ENCODE measurements around the gene TTC14.

TTC14 gene

DNA sequence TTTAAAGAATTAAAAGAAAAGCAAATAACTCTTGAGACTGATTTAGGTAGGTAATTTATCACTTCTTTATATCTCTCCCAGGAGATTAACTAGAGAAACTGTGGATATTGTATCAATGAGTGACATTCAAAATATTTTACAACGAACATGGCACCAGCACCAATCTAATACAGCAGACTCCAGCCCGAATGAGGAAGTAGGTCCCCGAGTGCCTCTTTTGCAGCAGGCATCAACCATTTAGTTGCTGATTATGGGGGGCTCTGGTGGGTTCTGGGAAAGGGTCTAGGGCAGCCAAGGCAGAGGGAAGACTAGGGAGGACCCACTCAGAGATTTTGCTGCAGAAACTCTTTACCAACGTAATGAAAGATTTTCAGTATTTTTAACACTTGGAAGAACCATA is 31.7 kb upstream of the TTC14 start:
- Histone ChIP-seq H3K27me3 (ENCODE audit: insufficient read depth, poor library complexity, severe bottlenecking) (no peaks in the 10 kb centered on the region), H3K27ac (replicated peaks) (peak overlapping the region; percentile 43), H3K4me3 (replicated peaks; ENCODE audit: insufficient read depth, low read length) (no peak overlapping the region)
- DNase-seq (ENCODE audit: low read depth in 1 of 2, low spot score in 1 of 2) = peak in 1 of 2 experiments; percentile 55
- TF ChIP-seq SPI1 (IDR thresholded peaks at IDR 0.05; ENCODE audit: borderline replicate concordance, low read depth) = peak; percentile 46; the same call in 1 of the 2 replicates
- TF ChIP-seq, protein P1, sequence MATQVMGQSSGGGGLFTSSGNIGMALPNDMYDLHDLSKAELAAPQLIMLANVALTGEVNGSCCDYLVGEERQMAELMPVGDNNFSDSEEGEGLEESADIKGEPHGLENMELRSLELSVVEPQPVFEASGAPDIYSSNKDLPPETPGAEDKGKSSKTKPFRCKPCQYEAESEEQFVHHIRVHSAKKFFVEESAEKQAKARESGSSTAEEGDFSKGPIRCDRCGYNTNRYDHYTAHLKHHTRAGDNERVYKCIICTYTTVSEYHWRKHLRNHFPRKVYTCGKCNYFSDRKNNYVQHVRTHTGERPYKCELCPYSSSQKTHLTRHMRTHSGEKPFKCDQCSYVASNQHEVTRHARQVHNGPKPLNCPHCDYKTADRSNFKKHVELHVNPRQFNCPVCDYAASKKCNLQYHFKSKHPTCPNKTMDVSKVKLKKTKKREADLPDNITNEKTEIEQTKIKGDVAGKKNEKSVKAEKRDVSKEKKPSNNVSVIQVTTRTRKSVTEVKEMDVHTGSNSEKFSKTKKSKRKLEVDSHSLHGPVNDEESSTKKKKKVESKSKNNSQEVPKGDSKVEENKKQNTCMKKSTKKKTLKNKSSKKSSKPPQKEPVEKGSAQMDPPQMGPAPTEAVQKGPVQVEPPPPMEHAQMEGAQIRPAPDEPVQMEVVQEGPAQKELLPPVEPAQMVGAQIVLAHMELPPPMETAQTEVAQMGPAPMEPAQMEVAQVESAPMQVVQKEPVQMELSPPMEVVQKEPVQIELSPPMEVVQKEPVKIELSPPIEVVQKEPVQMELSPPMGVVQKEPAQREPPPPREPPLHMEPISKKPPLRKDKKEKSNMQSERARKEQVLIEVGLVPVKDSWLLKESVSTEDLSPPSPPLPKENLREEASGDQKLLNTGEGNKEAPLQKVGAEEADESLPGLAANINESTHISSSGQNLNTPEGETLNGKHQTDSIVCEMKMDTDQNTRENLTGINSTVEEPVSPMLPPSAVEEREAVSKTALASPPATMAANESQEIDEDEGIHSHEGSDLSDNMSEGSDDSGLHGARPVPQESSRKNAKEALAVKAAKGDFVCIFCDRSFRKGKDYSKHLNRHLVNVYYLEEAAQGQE (IDR thresholded peaks at IDR 0.05; ENCODE audit: insufficient replicate concordance, low read depth) = no peak

DNA sequence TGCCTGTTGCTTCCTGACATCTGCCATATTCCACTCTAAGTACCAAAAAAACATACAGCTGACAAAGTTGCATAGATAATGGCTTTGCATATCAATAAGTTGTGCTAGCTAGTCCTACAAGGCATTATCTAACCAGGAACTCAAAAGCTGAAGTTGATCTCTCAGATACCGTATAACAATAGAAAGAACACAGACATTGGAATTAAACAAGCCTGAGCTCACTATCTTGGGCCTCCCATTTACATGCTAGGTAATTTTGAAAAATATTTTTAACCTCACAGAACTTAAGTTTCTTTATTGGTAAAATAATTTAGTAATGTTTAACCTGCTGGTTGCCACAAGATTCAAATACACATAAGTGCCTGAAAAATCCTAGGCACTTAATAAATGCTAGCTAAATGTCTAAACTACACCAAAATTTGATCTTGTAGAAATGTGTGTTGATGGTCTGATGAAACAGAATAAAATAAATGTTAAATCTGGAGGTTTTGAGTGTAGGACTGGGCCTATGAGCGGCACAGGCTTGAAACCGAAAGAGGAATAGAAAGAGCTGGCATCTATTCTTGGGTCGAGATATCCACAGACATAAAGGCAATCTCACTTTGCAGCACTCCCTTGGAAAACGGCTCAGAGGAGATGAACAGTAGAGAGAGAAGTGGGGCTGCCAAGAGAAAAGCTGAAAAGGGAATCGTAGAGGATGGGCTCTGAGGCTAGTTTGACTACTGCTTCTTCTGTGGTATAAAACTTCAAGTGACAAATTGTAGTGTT is 29.9 kb upstream of the TTC14 start:
- no peak overlapping the region for H3K27ac ChIP-seq (replicated peaks)
- no peaks in the 10 kb centered on the region for H3K27me3 ChIP-seq (ENCODE audit: insufficient read depth, poor library complexity, severe bottlenecking)
- TF ChIP-seq, protein P1 (IDR thresholded peaks at IDR 0.05; ENCODE audit: insufficient replicate concordance, low read depth) = no peak
- TF ChIP-seq POLR2AphosphoS5 (IDR thresholded peaks at IDR 0.05; ENCODE audit: low read depth) (no peak), SPI1 (IDR thresholded peaks at IDR 0.05; ENCODE audit: borderline replicate concordance, low read depth) (no peak), GABPA (IDR thresholded peaks at IDR 0.05; ENCODE audit: low read depth) (no peak)
- TF ChIP-seq, protein P2, sequence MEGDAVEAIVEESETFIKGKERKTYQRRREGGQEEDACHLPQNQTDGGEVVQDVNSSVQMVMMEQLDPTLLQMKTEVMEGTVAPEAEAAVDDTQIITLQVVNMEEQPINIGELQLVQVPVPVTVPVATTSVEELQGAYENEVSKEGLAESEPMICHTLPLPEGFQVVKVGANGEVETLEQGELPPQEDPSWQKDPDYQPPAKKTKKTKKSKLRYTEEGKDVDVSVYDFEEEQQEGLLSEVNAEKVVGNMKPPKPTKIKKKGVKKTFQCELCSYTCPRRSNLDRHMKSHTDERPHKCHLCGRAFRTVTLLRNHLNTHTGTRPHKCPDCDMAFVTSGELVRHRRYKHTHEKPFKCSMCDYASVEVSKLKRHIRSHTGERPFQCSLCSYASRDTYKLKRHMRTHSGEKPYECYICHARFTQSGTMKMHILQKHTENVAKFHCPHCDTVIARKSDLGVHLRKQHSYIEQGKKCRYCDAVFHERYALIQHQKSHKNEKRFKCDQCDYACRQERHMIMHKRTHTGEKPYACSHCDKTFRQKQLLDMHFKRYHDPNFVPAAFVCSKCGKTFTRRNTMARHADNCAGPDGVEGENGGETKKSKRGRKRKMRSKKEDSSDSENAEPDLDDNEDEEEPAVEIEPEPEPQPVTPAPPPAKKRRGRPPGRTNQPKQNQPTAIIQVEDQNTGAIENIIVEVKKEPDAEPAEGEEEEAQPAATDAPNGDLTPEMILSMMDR (IDR thresholded peaks at IDR 0.05; ENCODE audit: insufficient read depth, low read length) = no peak
- no peak overlapping the region for H3K4me3 ChIP-seq (replicated peaks; ENCODE audit: insufficient read depth, low read length)
- DNase-seq (ENCODE audit: low read depth in 1 of 2, low spot score in 1 of 2) = no peak

DNA sequence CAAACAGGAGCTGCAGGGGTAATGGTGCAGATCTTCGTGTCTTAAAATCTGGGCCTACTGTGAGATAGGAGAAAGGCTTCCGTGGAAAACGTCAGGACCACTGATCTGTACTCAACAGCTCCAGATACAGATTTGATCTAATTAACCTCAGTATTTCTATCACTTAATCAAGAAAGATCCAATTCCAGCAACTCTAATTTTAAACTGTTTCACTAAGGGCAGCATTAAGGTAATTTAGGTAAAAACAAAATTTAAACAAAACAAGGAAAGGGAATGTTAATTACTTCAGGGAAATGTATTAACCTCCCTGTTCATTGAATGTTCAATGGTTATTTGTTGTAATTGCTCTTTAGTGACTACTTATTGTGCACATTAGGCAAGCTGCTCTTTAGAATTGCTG is 26.4 kb upstream of the TTC14 start:
- Histone ChIP-seq H3K4me3 (replicated peaks; ENCODE audit: insufficient read depth, low read length) (no peak overlapping the region), H3K27ac (replicated peaks) (no peak overlapping the region), H3K27me3 (ENCODE audit: insufficient read depth, poor library complexity, severe bottlenecking) (no peaks in the 10 kb centered on the region)
- TF ChIP-seq POLR2AphosphoS5 (IDR thresholded peaks at IDR 0.05; ENCODE audit: low read depth) = no peak
- no peak for TF ChIP-seq GABPA (IDR thresholded peaks at IDR 0.05; ENCODE audit: low read depth)
- TF ChIP-seq, protein P2 (IDR thresholded peaks at IDR 0.05; ENCODE audit: insufficient read depth, low read length) = no peak
- no peak for TF ChIP-seq SPI1 (IDR thresholded peaks at IDR 0.05; ENCODE audit: borderline replicate concordance, low read depth)
- TF ChIP-seq, protein P1 (IDR thresholded peaks at IDR 0.05; ENCODE audit: insufficient replicate concordance, low read depth) = no peak
- DNase-seq (ENCODE audit: low read depth in 1 of 2, low spot score in 1 of 2) = no peak

Measured in HL-60 (cell line).